ENCODE results near the gene BMS1. TPM values are rescaled to one million over a fixed set of nuclear protein-coding genes. Genes with fewer than 3 reads are reported as not detected.

The BMS1 gene
- total RNA-seq, 1 experiment from 2014 or later = 19.2 TPM

Other genes with a start within 250 kb of the BMS1 start
- 5.4 and 6.9 TPM in 2 replicates for gene ZNF33B, start 144.2 kb upstream of the BMS1 start, total RNA-seq (2014; rRNA removed; shearing (Covaris generic))